GM23338 (cell line): ENCODE results near the gene CMBL. TPM values are rescaled to one million over a fixed set of nuclear protein-coding genes. Genes with fewer than 3 reads are reported as not detected.

Source experiments
- ATAC-seq: fragments of 200-7000 bp; cut with Tn5 transposase; 3 replicates; pipeline ENCODE4 v1.9.1; 2020
- DNase-seq: peaks from one replicate; pipeline ENCODE4 v3.0.0-alpha.2; 2015; ENCODE audit warnings: low spot score
- H2AFZ ChIP-seq: fragments of 200-600 bp; sonication (generic); 2 replicates; pipeline ENCODE4 v1.8.0; 2016; ENCODE audit warnings: antibody characterized with exemption, mild to moderate bottlenecking, moderate library complexity
- H3F3A ChIP-seq: fragments of 200-600 bp; sonication (generic); replicated peaks from 2 replicates; pipeline ENCODE4 v1.8.0; 2017; ENCODE audit warnings: antibody characterized with exemption, mixed run types, low read depth
- H3K27ac ChIP-seq: fragments of 200-600 bp; sonication (generic); 2 replicates; pipeline ENCODE4 v1.6.1; 2016; ENCODE audit warnings: low read depth
- H3K27me3 ChIP-seq: fragments of 200-600 bp; sonication (generic); 2 replicates; pipeline ENCODE4 v1.8.0; 2016; ENCODE audit warnings: mild to moderate bottlenecking, mixed run types, moderate library complexity; ENCODE audit not compliant: insufficient read depth
- H3K36me3 ChIP-seq: fragments of 200-600 bp; sonication (generic); 2 replicates; pipeline ENCODE4 v1.8.0; 2016; ENCODE audit warnings: mild to moderate bottlenecking; ENCODE audit not compliant: insufficient read depth
- H3K4me1 ChIP-seq: fragments of 200-600 bp; sonication (generic); 2 replicates; pipeline ENCODE4 v1.8.0; 2016; ENCODE audit warnings: mild to moderate bottlenecking, moderate library complexity; ENCODE audit not compliant: insufficient read depth
- H3K4me2 ChIP-seq: fragments of 200-600 bp; sonication (generic); 2 replicates; pipeline ENCODE4 v1.7.1; 2017; ENCODE audit warnings: mixed run types
- H3K4me3 ChIP-seq: fragments of 200-600 bp; sonication (generic); 2 replicates; pipeline ENCODE4 v1.6.1; 2016; ENCODE audit warnings: mixed run types
- H3K79me2 ChIP-seq: fragments of 200-600 bp; sonication (generic); replicated peaks from 2 replicates; pipeline ENCODE4 v1.8.0; 2017; ENCODE audit warnings: mild to moderate bottlenecking; ENCODE audit not compliant: insufficient read depth
- H3K9me2 ChIP-seq: fragments of 200-600 bp; sonication (generic); 2 replicates; pipeline ENCODE4 v1.8.0; 2017; ENCODE audit not compliant: insufficient read depth
- H4K20me1 ChIP-seq: fragments of 200-600 bp; sonication (generic); replicated peaks from 2 replicates; pipeline ENCODE4 v1.8.0; 2017; ENCODE audit warnings: mild to moderate bottlenecking; ENCODE audit not compliant: insufficient read depth
- H3K27ac Mint-ChIP-seq: 2 replicates; pipeline ENCODE4 v1.8.0; 2020; ENCODE audit warnings: inconsistent platforms, mild to moderate bottlenecking, moderate library complexity, mixed read lengths
- H3K27me3 Mint-ChIP-seq: 3 replicates; pipeline ENCODE4 v1.8.0; 2022; ENCODE audit warnings: low read depth, mild to moderate bottlenecking, moderate library complexity, mixed read lengths, inconsistent platforms; ENCODE audit not compliant: insufficient read depth, poor library complexity
- H3K36me3 Mint-ChIP-seq: 3 replicates; pipeline ENCODE4 v1.8.0; 2021; ENCODE audit warnings: low read depth, mild to moderate bottlenecking, inconsistent platforms, moderate library complexity, mixed read lengths
- H3K4me1 Mint-ChIP-seq: 3 replicates; pipeline ENCODE4 v1.8.0; 2020; ENCODE audit warnings: mild to moderate bottlenecking, inconsistent platforms, mixed read lengths
- H3K4me3 Mint-ChIP-seq: 3 replicates; pipeline ENCODE4 v1.8.0; 2021; ENCODE audit warnings: moderate library complexity, mild to moderate bottlenecking, inconsistent platforms, mixed read lengths
- H3K9me3 Mint-ChIP-seq: 3 replicates; pipeline ENCODE4 v1.8.0; 2020; ENCODE audit warnings: moderate library complexity, mild to moderate bottlenecking, inconsistent platforms, mixed read lengths
- CREB1 ChIP-seq: fragments of 250-450 bp; sonication (Bioruptor Pico); IDR thresholded peaks from 2 replicates; pipeline ENCODE4 v1.5.0; 2020; ENCODE audit warnings: low read depth, mild to moderate bottlenecking, moderate library complexity
- EZH2 ChIP-seq: fragments of 200-600 bp; sonication (generic); IDR thresholded peaks from one replicate; pipeline ENCODE4 v1.8.0; 2017; ENCODE audit warnings: antibody characterized with exemption, mild to moderate bottlenecking, low read depth; ENCODE audit not compliant: unreplicated experiment
- EZH2phosphoT487 ChIP-seq: fragments of 200-600 bp; sonication (generic); IDR thresholded peaks from one replicate; pipeline ENCODE4 v1.8.1; 2018; ENCODE audit warnings: antibody characterized with exemption; ENCODE audit not compliant: unreplicated experiment
- JUNB ChIP-seq: IDR thresholded peaks from one replicate; pipeline ENCODE4 v1.6.1; 2016; ENCODE audit warnings: antibody characterized with exemption; ENCODE audit not compliant: unreplicated experiment
- NANOG ChIP-seq: IDR thresholded peaks from 2 replicates; pipeline ENCODE4 v1.6.1; 2016; ENCODE audit warnings: antibody characterized with exemption, borderline replicate concordance
- POLR2AphosphoS5 ChIP-seq: IDR thresholded peaks from 2 replicates; pipeline ENCODE4 v1.6.1; 2016; ENCODE audit warnings: antibody characterized with exemption, low read depth
- STAT1 ChIP-seq: IDR thresholded peaks from one replicate; pipeline ENCODE4 v1.6.1; 2016; ENCODE audit warnings: antibody characterized with exemption; ENCODE audit not compliant: unreplicated experiment
- ZNF114 ChIP-seq: fragments of 250-450 bp; sonication (Bioruptor Pico); IDR thresholded peaks from 2 replicates; pipeline ENCODE4 v1.5.0; 2020; ENCODE audit warnings: mild to moderate bottlenecking, moderate library complexity
- ZNF331 ChIP-seq: fragments of 250-450 bp; sonication (Bioruptor Pico); IDR thresholded peaks from 2 replicates; pipeline ENCODE4 v1.5.0; 2020; ENCODE audit warnings: low read depth, mild to moderate bottlenecking, moderate library complexity
- polyA plus RNA-seq: library from polyadenylated mRNA; unstranded; fragments of >200 nt; fragmentation: Nextera tagmentation; extraction: Ambion mirVana; gene quantifications from 2 replicates; pipeline ENCODE4 v1.2.1, GENCODE V29; 2016
- total RNA-seq: library from RNA; depleted of rRNA; stranded (reverse); fragments of >200 nt; shearing (Covaris generic); gene quantifications from 2 replicates; pipeline ENCODE4 v1.2.3, GENCODE V29; 2014
- TF ChIP-seq, protein P1 (sequence below): IDR thresholded peaks from one replicate; pipeline ENCODE4 v1.6.1; 2018; ENCODE audit warnings: antibody characterized with exemption; ENCODE audit not compliant: unreplicated experiment
- TF ChIP-seq, protein P2 (sequence below), 2 experiments: fragments of 200-600 bp in 1 of 2; sonication (generic) in 1 of 2; conservative IDR thresholded peaks; 2 replicates each; pipeline versions ENCODE4 v1.5.1 to v1.6.1; 2016 to 2017; ENCODE audit warnings: antibody characterized with exemption in 2 of 2, low read depth in 2 of 2, mild to moderate bottlenecking in 2 of 2, moderate library complexity in 1 of 2
- TF ChIP-seq, protein P3 (sequence below): IDR thresholded peaks from 2 replicates; pipeline ENCODE4 v1.6.1; 2016; ENCODE audit warnings: antibody characterized with exemption
- TF ChIP-seq, protein P4 (sequence below): fragments of 250-450 bp; sonication (Bioruptor Pico); IDR thresholded peaks from 2 replicates; pipeline ENCODE4 v1.5.0; 2020; ENCODE audit warnings: mild to moderate bottlenecking, moderate library complexity

Gene CMBL
- total and polyA plus RNA-seq, 2 experiments from 2014 or later: 13.2 to 24.1 TPM

DNA sequence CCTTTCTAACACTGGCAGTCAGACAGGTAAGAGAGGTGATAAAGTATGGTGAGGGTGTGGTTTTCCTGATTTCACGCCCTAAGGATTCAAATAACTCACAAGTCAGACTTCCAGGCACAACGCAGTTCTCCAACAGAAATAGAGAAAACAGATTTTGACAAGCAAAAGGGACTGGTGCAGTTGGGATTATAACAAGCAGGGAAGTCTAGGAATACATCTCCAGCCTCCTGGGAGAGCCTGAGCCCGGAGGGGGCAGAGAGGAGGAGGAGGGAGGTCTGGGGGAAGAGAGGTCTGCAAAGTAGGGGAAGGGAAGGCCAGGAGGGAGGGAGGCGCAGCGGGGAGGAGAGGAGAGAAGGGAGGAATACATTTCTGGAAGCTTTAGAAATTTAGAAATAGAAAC is 1.6 kb downstream of the CMBL start:
- Histone ChIP-seq H3K4me2 (peak overlapping the region; percentile 96), H3K9me2 (no peaks in the 10 kb centered on the region), H3K36me3 (no peaks in the 10 kb centered on the region; the same call in 1 of the 2 replicates), H3K27me3 (peaks cover 8% of the 10 kb centered on the region), H3K79me2 (peaks cover 6% of the 10 kb centered on the region), H3F3A (no peaks in the 10 kb centered on the region; the same call in 1 of the 2 replicates), H4K20me1 (peaks cover 3% of the 10 kb centered on the region; the same call in 1 of the 2 replicates), H3K4me3 (peak overlapping the region; percentile 98; the same call in 1 of the 2 replicates), H3K27ac (no peak overlapping the region), H2AFZ (no peak overlapping the region), H3K4me1 (peaks cover 18% of the 10 kb centered on the region)
- ATAC-seq: peak; percentile 41
- TF ChIP-seq, protein P1, sequence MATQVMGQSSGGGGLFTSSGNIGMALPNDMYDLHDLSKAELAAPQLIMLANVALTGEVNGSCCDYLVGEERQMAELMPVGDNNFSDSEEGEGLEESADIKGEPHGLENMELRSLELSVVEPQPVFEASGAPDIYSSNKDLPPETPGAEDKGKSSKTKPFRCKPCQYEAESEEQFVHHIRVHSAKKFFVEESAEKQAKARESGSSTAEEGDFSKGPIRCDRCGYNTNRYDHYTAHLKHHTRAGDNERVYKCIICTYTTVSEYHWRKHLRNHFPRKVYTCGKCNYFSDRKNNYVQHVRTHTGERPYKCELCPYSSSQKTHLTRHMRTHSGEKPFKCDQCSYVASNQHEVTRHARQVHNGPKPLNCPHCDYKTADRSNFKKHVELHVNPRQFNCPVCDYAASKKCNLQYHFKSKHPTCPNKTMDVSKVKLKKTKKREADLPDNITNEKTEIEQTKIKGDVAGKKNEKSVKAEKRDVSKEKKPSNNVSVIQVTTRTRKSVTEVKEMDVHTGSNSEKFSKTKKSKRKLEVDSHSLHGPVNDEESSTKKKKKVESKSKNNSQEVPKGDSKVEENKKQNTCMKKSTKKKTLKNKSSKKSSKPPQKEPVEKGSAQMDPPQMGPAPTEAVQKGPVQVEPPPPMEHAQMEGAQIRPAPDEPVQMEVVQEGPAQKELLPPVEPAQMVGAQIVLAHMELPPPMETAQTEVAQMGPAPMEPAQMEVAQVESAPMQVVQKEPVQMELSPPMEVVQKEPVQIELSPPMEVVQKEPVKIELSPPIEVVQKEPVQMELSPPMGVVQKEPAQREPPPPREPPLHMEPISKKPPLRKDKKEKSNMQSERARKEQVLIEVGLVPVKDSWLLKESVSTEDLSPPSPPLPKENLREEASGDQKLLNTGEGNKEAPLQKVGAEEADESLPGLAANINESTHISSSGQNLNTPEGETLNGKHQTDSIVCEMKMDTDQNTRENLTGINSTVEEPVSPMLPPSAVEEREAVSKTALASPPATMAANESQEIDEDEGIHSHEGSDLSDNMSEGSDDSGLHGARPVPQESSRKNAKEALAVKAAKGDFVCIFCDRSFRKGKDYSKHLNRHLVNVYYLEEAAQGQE: no peak
- no peak for TF ChIP-seq POLR2AphosphoS5
- no peak for TF ChIP-seq ZNF114 (CRISPR knock-in tag)
- no peak for TF ChIP-seq ZNF331
- TF ChIP-seq, protein P2, sequence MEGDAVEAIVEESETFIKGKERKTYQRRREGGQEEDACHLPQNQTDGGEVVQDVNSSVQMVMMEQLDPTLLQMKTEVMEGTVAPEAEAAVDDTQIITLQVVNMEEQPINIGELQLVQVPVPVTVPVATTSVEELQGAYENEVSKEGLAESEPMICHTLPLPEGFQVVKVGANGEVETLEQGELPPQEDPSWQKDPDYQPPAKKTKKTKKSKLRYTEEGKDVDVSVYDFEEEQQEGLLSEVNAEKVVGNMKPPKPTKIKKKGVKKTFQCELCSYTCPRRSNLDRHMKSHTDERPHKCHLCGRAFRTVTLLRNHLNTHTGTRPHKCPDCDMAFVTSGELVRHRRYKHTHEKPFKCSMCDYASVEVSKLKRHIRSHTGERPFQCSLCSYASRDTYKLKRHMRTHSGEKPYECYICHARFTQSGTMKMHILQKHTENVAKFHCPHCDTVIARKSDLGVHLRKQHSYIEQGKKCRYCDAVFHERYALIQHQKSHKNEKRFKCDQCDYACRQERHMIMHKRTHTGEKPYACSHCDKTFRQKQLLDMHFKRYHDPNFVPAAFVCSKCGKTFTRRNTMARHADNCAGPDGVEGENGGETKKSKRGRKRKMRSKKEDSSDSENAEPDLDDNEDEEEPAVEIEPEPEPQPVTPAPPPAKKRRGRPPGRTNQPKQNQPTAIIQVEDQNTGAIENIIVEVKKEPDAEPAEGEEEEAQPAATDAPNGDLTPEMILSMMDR (conservative IDR thresholded peaks at IDR 0.05; ENCODE audit: low read depth in 2 of 2): no peak
- no peak for TF ChIP-seq EZH2phosphoT487
- no peak for TF ChIP-seq NANOG
- TF ChIP-seq, protein P3, sequence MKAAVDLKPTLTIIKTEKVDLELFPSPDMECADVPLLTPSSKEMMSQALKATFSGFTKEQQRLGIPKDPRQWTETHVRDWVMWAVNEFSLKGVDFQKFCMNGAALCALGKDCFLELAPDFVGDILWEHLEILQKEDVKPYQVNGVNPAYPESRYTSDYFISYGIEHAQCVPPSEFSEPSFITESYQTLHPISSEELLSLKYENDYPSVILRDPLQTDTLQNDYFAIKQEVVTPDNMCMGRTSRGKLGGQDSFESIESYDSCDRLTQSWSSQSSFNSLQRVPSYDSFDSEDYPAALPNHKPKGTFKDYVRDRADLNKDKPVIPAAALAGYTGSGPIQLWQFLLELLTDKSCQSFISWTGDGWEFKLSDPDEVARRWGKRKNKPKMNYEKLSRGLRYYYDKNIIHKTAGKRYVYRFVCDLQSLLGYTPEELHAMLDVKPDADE: no peak
- no peak for TF ChIP-seq CREB1 (CRISPR knock-in tag)
- TF ChIP-seq, protein P4, sequence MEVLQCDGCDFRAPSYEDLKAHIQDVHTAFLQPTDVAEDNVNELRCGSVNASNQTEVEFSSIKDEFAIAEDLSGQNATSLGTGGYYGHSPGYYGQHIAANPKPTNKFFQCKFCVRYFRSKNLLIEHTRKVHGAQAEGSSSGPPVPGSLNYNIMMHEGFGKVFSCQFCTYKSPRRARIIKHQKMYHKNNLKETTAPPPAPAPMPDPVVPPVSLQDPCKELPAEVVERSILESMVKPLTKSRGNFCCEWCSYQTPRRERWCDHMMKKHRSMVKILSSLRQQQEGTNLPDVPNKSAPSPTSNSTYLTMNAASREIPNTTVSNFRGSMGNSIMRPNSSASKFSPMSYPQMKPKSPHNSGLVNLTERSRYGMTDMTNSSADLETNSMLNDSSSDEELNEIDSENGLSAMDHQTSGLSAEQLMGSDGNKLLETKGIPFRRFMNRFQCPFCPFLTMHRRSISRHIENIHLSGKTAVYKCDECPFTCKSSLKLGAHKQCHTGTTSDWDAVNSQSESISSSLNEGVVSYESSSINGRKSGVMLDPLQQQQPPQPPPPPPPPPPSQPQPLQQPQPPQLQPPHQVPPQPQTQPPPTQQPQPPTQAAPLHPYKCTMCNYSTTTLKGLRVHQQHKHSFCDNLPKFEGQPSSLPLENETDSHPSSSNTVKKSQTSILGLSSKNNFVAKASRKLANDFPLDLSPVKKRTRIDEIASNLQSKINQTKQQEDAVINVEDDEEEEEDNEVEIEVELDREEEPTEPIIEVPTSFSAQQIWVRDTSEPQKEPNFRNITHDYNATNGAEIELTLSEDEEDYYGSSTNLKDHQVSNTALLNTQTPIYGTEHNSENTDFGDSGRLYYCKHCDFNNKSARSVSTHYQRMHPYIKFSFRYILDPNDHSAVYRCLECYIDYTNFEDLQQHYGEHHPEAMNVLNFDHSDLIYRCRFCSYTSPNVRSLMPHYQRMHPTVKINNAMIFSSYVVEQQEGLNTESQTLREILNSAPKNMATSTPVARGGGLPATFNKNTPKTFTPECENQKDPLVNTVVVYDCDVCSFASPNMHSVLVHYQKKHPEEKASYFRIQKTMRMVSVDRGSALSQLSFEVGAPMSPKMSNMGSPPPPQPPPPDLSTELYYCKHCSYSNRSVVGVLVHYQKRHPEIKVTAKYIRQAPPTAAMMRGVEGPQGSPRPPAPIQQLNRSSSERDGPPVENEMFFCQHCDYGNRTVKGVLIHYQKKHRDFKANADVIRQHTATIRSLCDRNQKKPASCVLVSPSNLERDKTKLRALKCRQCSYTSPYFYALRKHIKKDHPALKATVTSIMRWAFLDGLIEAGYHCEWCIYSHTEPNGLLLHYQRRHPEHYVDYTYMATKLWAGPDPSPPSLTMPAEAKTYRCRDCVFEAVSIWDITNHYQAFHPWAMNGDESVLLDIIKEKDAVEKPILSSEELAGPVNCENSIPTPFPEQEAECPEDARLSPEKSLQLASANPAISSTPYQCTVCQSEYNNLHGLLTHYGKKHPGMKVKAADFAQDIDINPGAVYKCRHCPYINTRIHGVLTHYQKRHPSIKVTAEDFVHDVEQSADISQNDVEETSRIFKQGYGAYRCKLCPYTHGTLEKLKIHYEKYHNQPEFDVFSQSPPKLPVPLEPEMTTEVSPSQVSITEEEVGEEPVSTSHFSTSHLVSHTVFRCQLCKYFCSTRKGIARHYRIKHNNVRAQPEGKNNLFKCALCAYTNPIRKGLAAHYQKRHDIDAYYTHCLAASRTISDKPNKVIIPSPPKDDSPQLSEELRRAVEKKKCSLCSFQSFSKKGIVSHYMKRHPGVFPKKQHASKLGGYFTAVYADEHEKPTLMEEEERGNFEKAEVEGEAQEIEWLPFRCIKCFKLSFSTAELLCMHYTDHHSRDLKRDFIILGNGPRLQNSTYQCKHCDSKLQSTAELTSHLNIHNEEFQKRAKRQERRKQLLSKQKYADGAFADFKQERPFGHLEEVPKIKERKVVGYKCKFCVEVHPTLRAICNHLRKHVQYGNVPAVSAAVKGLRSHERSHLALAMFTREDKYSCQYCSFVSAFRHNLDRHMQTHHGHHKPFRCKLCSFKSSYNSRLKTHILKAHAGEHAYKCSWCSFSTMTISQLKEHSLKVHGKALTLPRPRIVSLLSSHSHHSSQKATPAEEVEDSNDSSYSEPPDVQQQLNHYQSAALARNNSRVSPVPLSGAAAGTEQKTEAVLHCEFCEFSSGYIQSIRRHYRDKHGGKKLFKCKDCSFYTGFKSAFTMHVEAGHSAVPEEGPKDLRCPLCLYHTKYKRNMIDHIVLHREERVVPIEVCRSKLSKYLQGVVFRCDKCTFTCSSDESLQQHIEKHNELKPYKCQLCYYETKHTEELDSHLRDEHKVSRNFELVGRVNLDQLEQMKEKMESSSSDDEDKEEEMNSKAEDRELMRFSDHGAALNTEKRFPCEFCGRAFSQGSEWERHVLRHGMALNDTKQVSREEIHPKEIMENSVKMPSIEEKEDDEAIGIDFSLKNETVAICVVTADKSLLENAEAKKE: no peak
- no peak for TF ChIP-seq JUNB
- TF ChIP-seq STAT1: no peak
- TF ChIP-seq EZH2: no peak
- peaks cover 11% of the 10 kb centered on the region for H3K36me3 Mint-ChIP-seq
- H3K4me1 Mint-ChIP-seq: peaks cover 29% of the 10 kb centered on the region
- H3K27ac Mint-ChIP-seq: no peak overlapping the region
- peak overlapping the region; percentile 88 for H3K4me3 Mint-ChIP-seq
- DNase-seq: no peak
- H3K27me3 Mint-ChIP-seq: peaks cover 12% of the 10 kb centered on the region
- H3K9me3 Mint-ChIP-seq: no peaks in the 10 kb centered on the region; the same call in 1 of the 3 replicates
